ENCODE data around the gene ZNF385B. TPM values are rescaled to one million over a fixed set of nuclear protein-coding genes. Genes with fewer than 3 reads are reported as not detected.

The ZNF385B gene
- total RNA-seq, 1 donor from 2014 or later, result 1.0 TPM

GRCh38 chr2:179884193-179884592, 22.8 kb upstream of the ZNF385B start:
- H3K9ac ChIP-seq (ENCODE audit: low read depth in 1 of 3, low read length in 3 of 3), result no peak overlapping the region
- no peaks in the 10 kb centered on the region for H3K36me3 ChIP-seq (ENCODE audit: control insufficient read depth in 3 of 3, insufficient read depth in 3 of 3, low read length in 3 of 3)
- no peak overlapping the region for H3K27ac ChIP-seq (ENCODE audit: low read depth, low read length)
- H3K27me3 ChIP-seq (ENCODE audit: control insufficient read depth in 3 of 3, insufficient read depth in 3 of 3, low read length in 3 of 3), result no peaks in the 10 kb centered on the region
- H3K9me3 ChIP-seq (ENCODE audit: control insufficient read depth in 3 of 3, low read length in 3 of 3), result no peaks in the 10 kb centered on the region
- no peak overlapping the region for H3K4me3 ChIP-seq (ENCODE audit: low read length in 3 of 3)
- H3K4me1 ChIP-seq (ENCODE audit: control insufficient read depth in 3 of 3, insufficient read depth in 3 of 3, low read length in 3 of 3), result no peaks in the 10 kb centered on the region

DNA sequence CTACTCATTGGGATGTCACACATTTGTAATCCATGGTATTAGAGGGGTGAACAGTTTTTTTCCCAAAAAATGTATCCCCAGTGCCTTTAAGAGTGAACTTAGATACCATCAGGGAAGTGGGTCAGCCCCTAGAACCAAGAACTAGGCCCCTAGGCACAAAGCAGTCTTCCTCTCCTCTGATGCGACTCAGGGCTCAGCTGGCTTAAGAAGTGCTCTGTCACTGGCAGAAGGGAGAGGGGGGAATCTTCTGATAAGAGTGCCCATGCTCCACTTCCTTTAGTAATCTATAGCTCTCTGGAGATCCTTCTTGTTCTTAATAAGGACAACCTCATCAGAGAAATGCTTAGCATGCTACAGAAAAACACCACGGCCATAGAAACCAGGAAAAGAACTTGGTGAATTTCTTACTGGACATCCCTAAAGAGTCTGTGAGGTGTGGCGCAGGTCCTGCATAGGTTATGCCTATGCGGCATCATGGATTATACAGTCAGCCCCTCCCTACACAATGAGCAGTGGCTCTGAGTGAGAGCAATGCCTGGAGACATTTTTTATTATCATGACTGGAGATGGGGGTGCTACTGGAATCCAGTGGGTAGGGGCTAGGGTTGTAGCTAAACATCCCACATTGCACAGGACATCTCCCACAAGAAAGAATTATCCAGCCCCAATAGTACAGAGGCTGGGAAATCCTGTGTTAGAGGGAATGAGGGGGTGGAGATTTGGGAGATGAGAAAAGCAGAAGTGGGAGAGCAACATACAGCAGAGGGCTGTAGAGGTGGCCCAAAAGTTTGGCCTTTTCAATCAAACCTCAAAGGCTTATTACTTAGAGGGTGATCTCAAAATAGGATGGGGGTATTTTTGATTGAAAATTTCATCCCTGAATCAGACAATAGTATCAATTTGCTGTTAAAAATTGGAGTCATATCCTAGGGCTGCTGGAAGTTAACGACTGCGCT, 21.7 kb upstream of the ZNF385B start:
- Histone ChIP-seq H3K9ac (ENCODE audit: low read depth in 1 of 3, low read length in 3 of 3) (no peak overlapping the region), H3K9me3 (ENCODE audit: control insufficient read depth in 3 of 3, low read length in 3 of 3) (no peaks in the 10 kb centered on the region), H3K27me3 (ENCODE audit: control insufficient read depth in 3 of 3, insufficient read depth in 3 of 3, low read length in 3 of 3) (no peaks in the 10 kb centered on the region), H3K4me1 (ENCODE audit: control insufficient read depth in 3 of 3, insufficient read depth in 3 of 3, low read length in 3 of 3) (no peaks in the 10 kb centered on the region), H3K4me3 (ENCODE audit: low read length in 3 of 3) (no peak overlapping the region), H3K36me3 (ENCODE audit: control insufficient read depth in 3 of 3, insufficient read depth in 3 of 3, low read length in 3 of 3) (no peaks in the 10 kb centered on the region), H3K27ac (ENCODE audit: low read depth, low read length) (no peak overlapping the region)

GRCh38 chr2:179877601-179878364, 16.4 kb upstream of the ZNF385B start:
- no peak overlapping the region for H3K9ac ChIP-seq (ENCODE audit: low read depth in 1 of 3, low read length in 3 of 3)
- no peaks in the 10 kb centered on the region for H3K4me1 ChIP-seq (ENCODE audit: control insufficient read depth in 3 of 3, insufficient read depth in 3 of 3, low read length in 3 of 3)
- no peak overlapping the region for H3K4me3 ChIP-seq (ENCODE audit: low read length in 3 of 3)
- H3K9me3 ChIP-seq (ENCODE audit: control insufficient read depth in 3 of 3, low read length in 3 of 3), result no peaks in the 10 kb centered on the region
- H3K27ac ChIP-seq (ENCODE audit: low read depth, low read length), result no peak overlapping the region
- H3K27me3 ChIP-seq (ENCODE audit: control insufficient read depth in 3 of 3, insufficient read depth in 3 of 3, low read length in 3 of 3), result no peaks in the 10 kb centered on the region
- no peaks in the 10 kb centered on the region for H3K36me3 ChIP-seq (ENCODE audit: control insufficient read depth in 3 of 3, insufficient read depth in 3 of 3, low read length in 3 of 3)

DNA sequence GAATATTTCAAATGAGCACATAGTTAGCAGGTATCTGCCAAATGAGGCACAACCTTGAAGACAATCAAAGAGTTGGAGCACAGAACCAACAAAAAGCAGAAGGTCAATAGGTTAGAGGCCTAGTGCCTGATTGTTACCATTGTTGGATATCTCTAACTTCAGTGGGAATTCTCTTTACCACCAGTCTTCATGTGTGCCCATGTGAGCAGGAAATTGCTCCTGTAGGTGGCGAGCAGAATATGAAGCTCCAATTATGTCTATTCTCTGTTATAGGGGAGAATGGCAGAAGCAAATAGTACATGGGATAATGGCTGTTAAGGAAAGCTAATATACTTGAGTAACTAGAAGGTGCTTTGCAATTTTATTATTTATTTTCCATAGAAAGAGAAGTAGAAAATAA, 14.9 kb upstream of the ZNF385B start:
- Histone ChIP-seq H3K4me3 (ENCODE audit: low read length in 3 of 3) (no peak overlapping the region), H3K27me3 (ENCODE audit: control insufficient read depth in 3 of 3, insufficient read depth in 3 of 3, low read length in 3 of 3) (no peaks in the 10 kb centered on the region), H3K27ac (ENCODE audit: low read depth, low read length) (no peak overlapping the region), H3K9me3 (ENCODE audit: control insufficient read depth in 3 of 3, low read length in 3 of 3) (no peaks in the 10 kb centered on the region), H3K36me3 (ENCODE audit: control insufficient read depth in 3 of 3, insufficient read depth in 3 of 3, low read length in 3 of 3) (no peaks in the 10 kb centered on the region), H3K4me1 (ENCODE audit: control insufficient read depth in 3 of 3, insufficient read depth in 3 of 3, low read length in 3 of 3) (no peaks in the 10 kb centered on the region), H3K9ac (ENCODE audit: low read depth in 1 of 3, low read length in 3 of 3) (no peak overlapping the region)

DNA sequence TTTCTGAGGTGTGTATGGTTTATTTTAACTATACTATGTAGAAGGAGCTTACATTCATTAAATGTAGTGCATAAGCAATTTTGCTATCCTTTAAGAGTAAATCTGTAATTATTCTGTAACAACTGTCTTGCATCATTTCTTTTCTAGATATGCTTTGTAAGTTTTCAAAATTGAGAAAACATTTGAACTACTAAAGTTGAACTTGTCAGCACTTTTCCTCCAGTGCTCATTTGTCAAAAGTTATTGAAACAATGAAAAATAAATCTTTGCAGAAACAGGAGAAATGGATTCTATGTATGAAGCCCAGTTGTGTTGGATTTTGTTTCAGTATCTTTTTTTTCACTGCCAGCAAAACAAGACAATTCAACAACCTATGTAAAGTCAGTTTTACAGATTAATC, 14.5 kb upstream of the ZNF385B start:
- Histone ChIP-seq H3K27ac (ENCODE audit: low read depth, low read length) (no peak overlapping the region), H3K36me3 (ENCODE audit: control insufficient read depth in 3 of 3, insufficient read depth in 3 of 3, low read length in 3 of 3) (no peaks in the 10 kb centered on the region), H3K4me3 (ENCODE audit: low read length in 3 of 3) (no peak overlapping the region), H3K27me3 (ENCODE audit: control insufficient read depth in 3 of 3, insufficient read depth in 3 of 3, low read length in 3 of 3) (no peaks in the 10 kb centered on the region), H3K9ac (ENCODE audit: low read depth in 1 of 3, low read length in 3 of 3) (no peak overlapping the region), H3K9me3 (ENCODE audit: control insufficient read depth in 3 of 3, low read length in 3 of 3) (no peaks in the 10 kb centered on the region), H3K4me1 (ENCODE audit: control insufficient read depth in 3 of 3, insufficient read depth in 3 of 3, low read length in 3 of 3) (no peaks in the 10 kb centered on the region)

DNA sequence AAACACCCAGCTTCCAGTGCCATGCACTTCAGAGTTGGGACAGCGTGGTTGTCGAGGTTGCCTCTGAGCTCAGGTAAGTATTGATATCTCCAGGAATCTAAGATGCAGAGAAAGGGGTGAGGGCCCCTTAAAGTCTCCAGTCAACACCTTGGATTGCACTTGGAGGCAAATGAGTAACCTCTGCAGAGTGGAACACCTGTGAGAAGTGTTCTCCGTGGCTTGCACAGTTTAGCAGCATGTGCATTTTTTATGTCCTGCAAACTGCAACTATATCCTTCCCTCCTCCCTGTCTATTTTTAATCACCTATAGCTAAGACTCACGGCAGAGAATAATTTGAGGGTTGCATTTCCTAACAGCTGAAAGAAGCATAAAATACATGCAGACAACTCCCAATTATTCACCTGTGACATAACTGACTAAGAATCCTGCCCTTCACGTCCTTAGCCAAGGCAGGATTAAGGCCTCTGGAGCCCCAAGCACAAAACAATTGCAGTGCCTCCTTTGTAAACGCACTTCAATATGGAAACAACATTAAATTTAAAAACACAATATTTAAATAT, 1.6 kb upstream of the ZNF385B start:
- H3K4me1 ChIP-seq (ENCODE audit: control insufficient read depth in 3 of 3, insufficient read depth in 3 of 3, low read length in 3 of 3), result peaks cover 10 to 16% (median 12%) of the 10 kb centered on the region in 3 donors
- peaks cover 0 to 4% (median 3%) of the 10 kb centered on the region in 3 donors for H3K27me3 ChIP-seq (ENCODE audit: control insufficient read depth in 3 of 3, insufficient read depth in 3 of 3, low read length in 3 of 3)
- H3K36me3 ChIP-seq (ENCODE audit: control insufficient read depth in 3 of 3, insufficient read depth in 3 of 3, low read length in 3 of 3), result no peaks in the 10 kb centered on the region
- H3K9ac ChIP-seq (ENCODE audit: low read depth in 1 of 3, low read length in 3 of 3), result peak overlapping the region in 2 of 3 donors; percentile 20 to 64
- H3K9me3 ChIP-seq (ENCODE audit: control insufficient read depth in 3 of 3, low read length in 3 of 3), result no peaks in the 10 kb centered on the region
- peak overlapping the region; percentile 48 for H3K27ac ChIP-seq (ENCODE audit: low read depth, low read length)
- peak overlapping the region in 2 of 3 donors; percentile 14 to 38 for H3K4me3 ChIP-seq (ENCODE audit: low read length in 3 of 3)

DNA sequence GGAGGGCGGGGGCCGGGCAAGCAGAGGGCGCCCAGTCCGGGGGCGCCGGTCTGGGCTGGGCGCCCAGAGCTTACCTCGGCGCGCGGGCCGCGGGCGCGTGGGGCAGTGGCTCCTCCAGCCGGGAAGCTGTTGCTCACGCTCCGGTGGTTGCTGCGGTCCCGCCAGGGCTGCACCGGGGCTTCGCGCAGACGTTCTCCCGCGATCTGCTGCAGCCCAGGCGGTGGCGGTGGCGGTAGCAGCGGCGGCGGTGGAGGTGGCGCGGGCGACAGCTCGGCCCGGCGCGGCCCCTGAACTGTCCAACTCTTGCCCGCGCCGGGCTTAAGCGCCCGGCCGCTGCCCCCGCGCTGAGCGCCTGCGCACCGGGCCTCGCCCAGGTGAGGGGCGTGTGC, 391 bp downstream of the ZNF385B start:
- H3K27ac ChIP-seq (ENCODE audit: low read depth, low read length), result no peak overlapping the region
- no peaks in the 10 kb centered on the region for H3K36me3 ChIP-seq (ENCODE audit: control insufficient read depth in 3 of 3, insufficient read depth in 3 of 3, low read length in 3 of 3)
- peaks cover 10 to 16% (median 12%) of the 10 kb centered on the region in 3 donors for H3K4me1 ChIP-seq (ENCODE audit: control insufficient read depth in 3 of 3, insufficient read depth in 3 of 3, low read length in 3 of 3)
- peak overlapping the region; percentile 67 to 71 (median 71) for H3K4me3 ChIP-seq (ENCODE audit: low read length in 3 of 3)
- H3K9me3 ChIP-seq (ENCODE audit: control insufficient read depth in 3 of 3, low read length in 3 of 3), result no peaks in the 10 kb centered on the region
- peaks cover 0 to 4% (median 3%) of the 10 kb centered on the region in 3 donors for H3K27me3 ChIP-seq (ENCODE audit: control insufficient read depth in 3 of 3, insufficient read depth in 3 of 3, low read length in 3 of 3)
- H3K9ac ChIP-seq (ENCODE audit: low read depth in 1 of 3, low read length in 3 of 3), result peak overlapping the region in 2 of 3 donors; percentile 43 to 83

- peak overlapping the region; percentile 43 to 83 (median 80) for H3K9ac ChIP-seq (ENCODE audit: low read depth in 1 of 3, low read length in 3 of 3)
- peaks cover 10 to 16% (median 12%) of the 10 kb centered on the region in 3 donors for H3K4me1 ChIP-seq (ENCODE audit: control insufficient read depth in 3 of 3, insufficient read depth in 3 of 3, low read length in 3 of 3)
- no peaks in the 10 kb centered on the region for H3K9me3 ChIP-seq (ENCODE audit: control insufficient read depth in 3 of 3, low read length in 3 of 3)
- H3K27ac ChIP-seq (ENCODE audit: low read depth, low read length), result no peak overlapping the region
- H3K36me3 ChIP-seq (ENCODE audit: control insufficient read depth in 3 of 3, insufficient read depth in 3 of 3, low read length in 3 of 3), result no peaks in the 10 kb centered on the region
- peaks cover 0 to 4% (median 3%) of the 10 kb centered on the region in 3 donors for H3K27me3 ChIP-seq (ENCODE audit: control insufficient read depth in 3 of 3, insufficient read depth in 3 of 3, low read length in 3 of 3)
- peak overlapping the region; percentile 67 to 71 (median 71) for H3K4me3 ChIP-seq (ENCODE audit: low read length in 3 of 3)
Measured at GRCh38 chr2:179860255-179861026, 971 bp downstream of the ZNF385B start.

DNA sequence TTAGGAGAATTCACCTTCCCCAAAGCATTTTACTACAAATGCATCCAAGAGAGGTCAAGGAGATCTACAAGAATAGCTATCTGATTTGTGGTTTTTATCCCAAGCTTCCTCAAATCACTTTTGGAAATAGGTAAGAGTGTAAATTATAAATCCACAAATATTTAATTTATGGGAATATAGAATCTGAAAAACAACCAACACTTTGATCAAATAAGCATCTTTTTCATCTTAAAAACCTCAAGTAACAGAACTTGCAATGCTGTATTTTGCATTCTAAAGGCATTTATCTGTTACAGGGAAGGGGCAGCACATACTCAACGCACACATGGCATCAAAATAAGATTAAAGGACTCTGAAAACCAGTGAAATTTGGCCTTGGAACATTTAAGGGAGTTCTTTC, 1.9 kb downstream of the ZNF385B start:
- Histone ChIP-seq H3K27ac (ENCODE audit: low read depth, low read length) (no peak overlapping the region), H3K36me3 (ENCODE audit: control insufficient read depth in 3 of 3, insufficient read depth in 3 of 3, low read length in 3 of 3) (no peaks in the 10 kb centered on the region), H3K9ac (ENCODE audit: low read depth in 1 of 3, low read length in 3 of 3) (no peak overlapping the region), H3K4me1 (ENCODE audit: control insufficient read depth in 3 of 3, insufficient read depth in 3 of 3, low read length in 3 of 3) (peaks cover 10 to 16% (median 12%) of the 10 kb centered on the region in 3 donors), H3K4me3 (ENCODE audit: low read length in 3 of 3) (no peak overlapping the region), H3K9me3 (ENCODE audit: control insufficient read depth in 3 of 3, low read length in 3 of 3) (no peaks in the 10 kb centered on the region), H3K27me3 (ENCODE audit: control insufficient read depth in 3 of 3, insufficient read depth in 3 of 3, low read length in 3 of 3) (peaks cover 0 to 4% (median 3%) of the 10 kb centered on the region in 3 donors)
